Rectal smooth muscle tissue (tissue), 1 donor: ENCODE results near the gene C16orf87.
"Not testable (repeated sequence)": the region's sequence is repeated elsewhere in the genome, so short reads cannot be mapped to it uniquely, and the experiment has no call there.

Source experiments
- H3K27ac ChIP-seq: one replicate; pipeline ENCODE4 v1.7.0; 2013; ENCODE audit warnings: low read depth, low read length, inconsistent platforms
- H3K27me3 ChIP-seq: one replicate; pipeline ENCODE4 v1.7.0; 2013; ENCODE audit warnings: low read length; ENCODE audit not compliant: control insufficient read depth, insufficient read depth
- H3K36me3 ChIP-seq: one replicate; pipeline ENCODE4 v1.7.0; 2013; ENCODE audit warnings: low read length; ENCODE audit not compliant: control insufficient read depth, insufficient read depth
- H3K4me1 ChIP-seq: one replicate; pipeline ENCODE4 v1.7.0; 2013; ENCODE audit warnings: low read length; ENCODE audit not compliant: control insufficient read depth, insufficient read depth
- H3K4me3 ChIP-seq: one replicate; pipeline ENCODE4 v1.7.0; 2013; ENCODE audit warnings: low read length
- H3K9ac ChIP-seq: one replicate; pipeline ENCODE4 v1.7.0; 2013; ENCODE audit warnings: low read length

Gene C16orf87

GRCh38 chr16:46787909-46788308 is 43.1 kb downstream of the C16orf87 start:
- Histone ChIP-seq H3K36me3 (no peaks in the 10 kb centered on the region), H3K27ac (no peak overlapping the region), H3K27me3 (no peaks in the 10 kb centered on the region), H3K4me3 (no peak overlapping the region), H3K9ac (no peak overlapping the region), H3K4me1 (no peaks in the 10 kb centered on the region)

- Histone ChIP-seq H3K4me1 (no peaks in the 10 kb centered on the region), H3K9ac (no peak overlapping the region), H3K36me3 (no peaks in the 10 kb centered on the region), H3K27me3 (no peaks in the 10 kb centered on the region), H3K27ac (no peak overlapping the region), H3K4me3 (no peak overlapping the region)
Observed at GRCh38 chr16:46785076-46785845, 45.7 kb downstream of the C16orf87 start.

- H3K9ac ChIP-seq, H3K27me3 ChIP-seq, H3K4me1 ChIP-seq, H3K4me3 ChIP-seq, H3K27ac ChIP-seq, H3K36me3 ChIP-seq: not testable (repeated sequence)
Observed at GRCh38 chr16:46784569-46784968, 46.4 kb downstream of the C16orf87 start.

- Histone ChIP-seq H3K9ac (no peak overlapping the region), H3K27me3 (no peaks in the 10 kb centered on the region), H3K4me3 (no peak overlapping the region), H3K36me3 (no peaks in the 10 kb centered on the region), H3K27ac (no peak overlapping the region), H3K4me1 (no peaks in the 10 kb centered on the region)
Observed at GRCh38 chr16:46783800-46784199, 47.2 kb downstream of the C16orf87 start.

GRCh38 chr16:46782320-46782719 is 48.7 kb downstream of the C16orf87 start:
- H3K4me1 ChIP-seq: no peaks in the 10 kb centered on the region
- H3K36me3 ChIP-seq: no peaks in the 10 kb centered on the region
- no peak overlapping the region for H3K9ac ChIP-seq
- no peak overlapping the region for H3K27ac ChIP-seq
- no peak overlapping the region for H3K4me3 ChIP-seq
- H3K27me3 ChIP-seq: no peaks in the 10 kb centered on the region

GRCh38 chr16:46777804-46778203 is 53.2 kb downstream of the C16orf87 start:
- H3K4me3 ChIP-seq: no peak overlapping the region
- H3K27ac ChIP-seq: no peak overlapping the region
- H3K36me3 ChIP-seq: no peaks in the 10 kb centered on the region
- H3K27me3 ChIP-seq: no peaks in the 10 kb centered on the region
- no peak overlapping the region for H3K9ac ChIP-seq
- H3K4me1 ChIP-seq: no peaks in the 10 kb centered on the region

- Histone ChIP-seq H3K9ac (no peak overlapping the region), H3K4me3 (no peak overlapping the region), H3K36me3 (no peaks in the 10 kb centered on the region), H3K27ac (no peak overlapping the region), H3K4me1 (no peaks in the 10 kb centered on the region), H3K27me3 (no peaks in the 10 kb centered on the region)
Observed at GRCh38 chr16:46775214-46775613, 55.8 kb downstream of the C16orf87 start.

GRCh38 chr16:46774743-46775177 is 56.2 kb downstream of the C16orf87 start:
- Histone ChIP-seq H3K36me3 (no peaks in the 10 kb centered on the region), H3K27me3 (no peaks in the 10 kb centered on the region), H3K27ac (no peak overlapping the region), H3K4me3 (no peak overlapping the region), H3K4me1 (no peaks in the 10 kb centered on the region), H3K9ac (no peak overlapping the region)

- no peaks in the 10 kb centered on the region for H3K4me1 ChIP-seq
- no peaks in the 10 kb centered on the region for H3K27me3 ChIP-seq
- no peaks in the 10 kb centered on the region for H3K36me3 ChIP-seq
- no peak overlapping the region for H3K27ac ChIP-seq
- no peak overlapping the region for H3K9ac ChIP-seq
- no peak overlapping the region for H3K4me3 ChIP-seq
Observed at GRCh38 chr16:46772463-46772862, 58.5 kb downstream of the C16orf87 start.

- no peaks in the 10 kb centered on the region for H3K27me3 ChIP-seq
- no peaks in the 10 kb centered on the region for H3K36me3 ChIP-seq
- no peak overlapping the region for H3K27ac ChIP-seq
- H3K4me1 ChIP-seq: no peaks in the 10 kb centered on the region
- H3K4me3 ChIP-seq: no peak overlapping the region
- no peak overlapping the region for H3K9ac ChIP-seq
Observed at GRCh38 chr16:46768809-46769208, 62.2 kb downstream of the C16orf87 start.

- H3K27me3 ChIP-seq: no peaks in the 10 kb centered on the region
- H3K36me3 ChIP-seq: no peaks in the 10 kb centered on the region
- H3K4me1 ChIP-seq: no peaks in the 10 kb centered on the region
- no peak overlapping the region for H3K4me3 ChIP-seq
- H3K9ac ChIP-seq: no peak overlapping the region
- H3K27ac ChIP-seq: no peak overlapping the region
Observed at GRCh38 chr16:46765050-46765449, 65.9 kb downstream of the C16orf87 start.

GRCh38 chr16:46763147-46763546 is 67.8 kb downstream of the C16orf87 start:
- Histone ChIP-seq H3K4me1 (no peaks in the 10 kb centered on the region), H3K27ac (no peak overlapping the region), H3K27me3 (no peaks in the 10 kb centered on the region), H3K4me3 (no peak overlapping the region), H3K9ac (no peak overlapping the region), H3K36me3 (no peaks in the 10 kb centered on the region)

GRCh38 chr16:46762583-46762982 is 68.4 kb downstream of the C16orf87 start:
- no peak overlapping the region for H3K27ac ChIP-seq

More at GRCh38 chr16:46762583-46762982, 68.4 kb downstream of the C16orf87 start:
- no peak overlapping the region for H3K4me3 ChIP-seq
- no peaks in the 10 kb centered on the region for H3K4me1 ChIP-seq
- H3K9ac ChIP-seq: no peak overlapping the region
- no peaks in the 10 kb centered on the region for H3K27me3 ChIP-seq
- no peaks in the 10 kb centered on the region for H3K36me3 ChIP-seq
